GM12801 (cell line): Measurements from ENCODE around the gene NLRC5.

Experiments used
- TF ChIP-seq, protein P1 (sequence below): IDR thresholded peaks from one replicate; pipeline ENCODE4 v1.5.1; 2011; ENCODE audit warnings: control low read depth; ENCODE audit not compliant: insufficient read length; ENCODE audit errors: extremely low read depth

NLRC5 gene

GRCh38 chr16:57108432-57108831 is 119.1 kb downstream of the NLRC5 start:
- TF ChIP-seq, protein P1, sequence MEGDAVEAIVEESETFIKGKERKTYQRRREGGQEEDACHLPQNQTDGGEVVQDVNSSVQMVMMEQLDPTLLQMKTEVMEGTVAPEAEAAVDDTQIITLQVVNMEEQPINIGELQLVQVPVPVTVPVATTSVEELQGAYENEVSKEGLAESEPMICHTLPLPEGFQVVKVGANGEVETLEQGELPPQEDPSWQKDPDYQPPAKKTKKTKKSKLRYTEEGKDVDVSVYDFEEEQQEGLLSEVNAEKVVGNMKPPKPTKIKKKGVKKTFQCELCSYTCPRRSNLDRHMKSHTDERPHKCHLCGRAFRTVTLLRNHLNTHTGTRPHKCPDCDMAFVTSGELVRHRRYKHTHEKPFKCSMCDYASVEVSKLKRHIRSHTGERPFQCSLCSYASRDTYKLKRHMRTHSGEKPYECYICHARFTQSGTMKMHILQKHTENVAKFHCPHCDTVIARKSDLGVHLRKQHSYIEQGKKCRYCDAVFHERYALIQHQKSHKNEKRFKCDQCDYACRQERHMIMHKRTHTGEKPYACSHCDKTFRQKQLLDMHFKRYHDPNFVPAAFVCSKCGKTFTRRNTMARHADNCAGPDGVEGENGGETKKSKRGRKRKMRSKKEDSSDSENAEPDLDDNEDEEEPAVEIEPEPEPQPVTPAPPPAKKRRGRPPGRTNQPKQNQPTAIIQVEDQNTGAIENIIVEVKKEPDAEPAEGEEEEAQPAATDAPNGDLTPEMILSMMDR: no peak

DNA sequence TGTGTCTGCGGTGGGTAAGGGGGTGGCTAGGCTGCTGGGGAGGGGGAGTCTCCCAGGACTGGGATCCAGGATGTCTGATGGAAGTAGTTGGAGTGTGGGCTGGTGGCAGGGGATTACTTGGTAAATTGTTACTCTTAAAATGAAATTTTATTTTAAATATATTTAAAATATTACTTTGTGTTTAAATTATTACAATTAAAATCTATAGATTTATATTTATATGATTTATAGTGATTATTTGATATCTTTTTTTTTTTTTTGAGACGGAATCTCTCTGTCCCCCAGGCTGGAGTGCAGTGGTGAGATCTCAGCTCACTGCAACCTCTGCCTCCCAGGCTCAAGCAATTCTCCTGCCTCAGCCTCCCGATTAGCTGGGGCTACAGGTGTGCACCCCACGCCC is 121.6 kb downstream of the NLRC5 start:
- TF ChIP-seq, protein P1: no peak

DNA sequence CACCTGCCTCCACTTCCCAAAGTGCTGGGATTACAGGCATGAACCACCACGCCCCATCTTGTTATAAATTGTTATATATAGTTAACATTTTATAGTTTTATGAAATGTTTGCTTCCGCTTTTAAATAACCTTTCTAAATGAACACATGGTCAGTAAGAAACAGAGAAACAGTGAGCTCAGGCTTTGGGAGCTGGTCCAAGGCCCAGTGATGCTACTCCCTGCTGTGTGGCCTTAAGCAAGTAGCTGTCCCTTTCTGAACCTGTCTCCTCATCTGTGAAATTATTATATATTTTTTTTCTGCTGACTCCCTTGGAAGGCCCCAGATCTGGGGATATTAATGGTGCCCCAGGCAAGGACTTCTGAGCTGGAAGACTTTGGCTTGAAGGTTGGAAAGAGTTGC is 122.1 kb downstream of the NLRC5 start:
- TF ChIP-seq, protein P1: no peak

- TF ChIP-seq, protein P1: no peak
Measured at GRCh38 chr16:57112403-57113041, 123.2 kb downstream of the NLRC5 start.

DNA sequence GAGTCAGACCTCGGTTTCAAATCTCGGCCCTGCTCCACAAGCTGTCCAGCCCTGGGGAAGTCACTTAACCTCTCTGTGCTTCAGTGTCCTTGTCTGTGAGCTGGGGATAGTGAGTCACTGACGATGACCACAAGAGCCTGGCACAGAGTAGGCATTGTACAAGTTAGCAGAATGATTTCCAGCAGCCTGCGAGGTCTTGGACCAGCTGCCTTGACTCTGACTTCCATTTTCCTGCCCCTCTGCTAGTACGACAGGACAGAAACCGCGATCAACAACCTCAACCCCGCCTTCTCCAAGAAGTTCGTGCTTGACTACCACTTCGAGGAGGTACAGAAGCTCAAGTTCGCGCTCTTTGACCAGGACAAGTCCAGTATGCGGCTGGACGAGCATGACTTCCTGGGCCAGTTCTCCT is 123.7 kb downstream of the NLRC5 start:
- TF ChIP-seq, protein P1: no peak

DNA sequence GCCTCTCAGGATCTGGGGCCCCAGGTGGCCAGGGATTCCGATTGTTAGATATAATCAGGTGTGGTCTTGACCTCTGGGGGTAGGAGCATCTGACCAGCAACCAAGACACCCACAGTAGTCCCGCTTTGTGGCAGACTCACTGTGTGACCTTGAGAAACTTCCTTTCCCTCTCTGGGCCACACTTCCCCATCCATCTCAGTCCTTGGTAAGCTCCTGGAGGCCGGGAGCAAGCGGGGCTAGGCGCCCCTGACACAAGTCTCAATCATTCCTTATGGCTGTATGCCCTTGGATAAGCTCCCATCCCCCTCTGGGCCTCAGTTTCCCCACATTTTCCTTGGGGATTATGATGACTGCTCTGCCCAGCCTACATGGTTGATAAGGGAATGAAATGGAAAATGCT is 124.3 kb downstream of the NLRC5 start:
- TF ChIP-seq, protein P1: no peak

- TF ChIP-seq, protein P1: no peak
Measured at GRCh38 chr16:57115168-57115513, 125.8 kb downstream of the NLRC5 start.
